Esophagus squamous epithelium (tissue), 5 donors: ENCODE measurements around the gene SLC7A14. TPM values are rescaled to one million over a fixed set of nuclear protein-coding genes. Genes with fewer than 3 reads are reported as not detected.

ENCODE experiments used
- DNase-seq: peaks from one replicate; lab custom pipeline; 2025; lab: John Stamatoyannopoulos, UW
- H3K27ac ChIP-seq, 4 donors: fragments of 200-600 bp; sonication (generic); one replicate each; pipeline ENCODE4 v1.5.1; 2016 to 2019; ENCODE audit warnings: mild to moderate bottlenecking in 1 of 4
- H3K27me3 ChIP-seq, 4 donors: fragments of 200-600 bp; sonication (generic); 1 replicate in 3 of 4; 2 replicates in 1 of 4; pipeline versions ENCODE4 v1.5.1 to v1.6.0; 2017 to 2021; ENCODE audit warnings: antibody characterized with exemption in 1 of 4
- H3K36me3 ChIP-seq, 3 donors: fragments of 200-600 bp; sonication (generic); one replicate each; pipeline ENCODE4 v1.5.1; 2016 to 2019
- H3K4me1 ChIP-seq, 3 donors: fragments of 200-600 bp; sonication (generic); one replicate each; pipeline ENCODE4 v1.5.1; 2017 to 2019
- H3K4me3 ChIP-seq, 4 donors: fragments of 200-600 bp; sonication (generic); 1 replicate in 3 of 4; 2 replicates in 1 of 4; pipeline ENCODE4 v1.5.1; 2016 to 2019; ENCODE audit warnings: mild to moderate bottlenecking in 2 of 4, moderate library complexity in 1 of 4
- H3K9me3 ChIP-seq, 3 donors: fragments of 200-600 bp; sonication (generic); one replicate each; pipeline ENCODE4 v1.5.1; 2016 to 2019
- POLR2A ChIP-seq, 4 donors: fragments of 450-650 bp; IDR thresholded peaks; one replicate each; pipeline ENCODE4 v1.6.1; 2017; ENCODE audit warnings: antibody characterized with exemption in 4 of 4, mild to moderate bottlenecking in 4 of 4, moderate library complexity in 3 of 4
- WGBS, 2 donors: methylation state at CpG; one replicate each; pipeline ENCODE4 v1.1.5; 2018; 5-methylcytosine and 5-hydroxymethylcytosine counted together
- intact Hi-C: fragments of 100-400 bp; cut with DNase I; formaldehyde crosslinking; loops from one replicate; pipeline ENCODE4 v1.15.0; 2022
- total RNA-seq, 4 donors: library from RNA; depleted of rRNA; stranded (reverse); fragments of >200 nt; gene quantifications; one replicate each; pipeline ENCODE4 v1.1.0, GENCODE V29; 2016
- TF ChIP-seq, protein P1 (sequence below), 6 experiments: fragments of 450-650 bp in 4 of 6; fragments of 200-600 bp in 2 of 6; sonication (generic) in 2 of 6; IDR thresholded peaks; one replicate each; pipeline ENCODE4 v1.5.1; 2016 to 2019; ENCODE audit warnings: antibody characterized with exemption in 6 of 6, mild to moderate bottlenecking in 4 of 6, moderate library complexity in 4 of 6
- donor health status: DM: yes; HTN: yes; CAD: no.

The SLC7A14 gene
- total RNA-seq, 4 donors from 2014 or later, result under 0.01 TPM; not detected in 3

DNA sequence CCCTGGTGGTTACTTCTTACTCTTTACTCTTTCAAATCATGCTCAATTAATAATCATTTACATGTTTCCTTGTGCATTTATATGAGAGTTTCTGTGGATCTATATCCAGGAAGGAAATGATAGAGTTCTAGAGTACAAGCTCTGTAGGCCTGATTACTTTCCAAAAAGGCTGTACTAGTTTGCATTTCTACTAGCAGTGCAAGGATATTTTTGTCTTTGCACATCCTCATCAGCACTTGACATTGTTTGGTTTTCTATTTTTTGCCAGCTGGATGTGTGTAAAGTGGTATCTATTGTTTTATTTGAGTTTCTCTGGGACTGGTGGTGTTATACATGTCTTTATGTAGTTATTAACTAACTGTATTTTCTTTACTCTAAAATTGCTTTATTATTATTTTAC lies 19.6 kb upstream of the SLC7A14 start:
- DNase-seq, result no peak
- TF ChIP-seq, protein P1, sequence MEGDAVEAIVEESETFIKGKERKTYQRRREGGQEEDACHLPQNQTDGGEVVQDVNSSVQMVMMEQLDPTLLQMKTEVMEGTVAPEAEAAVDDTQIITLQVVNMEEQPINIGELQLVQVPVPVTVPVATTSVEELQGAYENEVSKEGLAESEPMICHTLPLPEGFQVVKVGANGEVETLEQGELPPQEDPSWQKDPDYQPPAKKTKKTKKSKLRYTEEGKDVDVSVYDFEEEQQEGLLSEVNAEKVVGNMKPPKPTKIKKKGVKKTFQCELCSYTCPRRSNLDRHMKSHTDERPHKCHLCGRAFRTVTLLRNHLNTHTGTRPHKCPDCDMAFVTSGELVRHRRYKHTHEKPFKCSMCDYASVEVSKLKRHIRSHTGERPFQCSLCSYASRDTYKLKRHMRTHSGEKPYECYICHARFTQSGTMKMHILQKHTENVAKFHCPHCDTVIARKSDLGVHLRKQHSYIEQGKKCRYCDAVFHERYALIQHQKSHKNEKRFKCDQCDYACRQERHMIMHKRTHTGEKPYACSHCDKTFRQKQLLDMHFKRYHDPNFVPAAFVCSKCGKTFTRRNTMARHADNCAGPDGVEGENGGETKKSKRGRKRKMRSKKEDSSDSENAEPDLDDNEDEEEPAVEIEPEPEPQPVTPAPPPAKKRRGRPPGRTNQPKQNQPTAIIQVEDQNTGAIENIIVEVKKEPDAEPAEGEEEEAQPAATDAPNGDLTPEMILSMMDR (IDR thresholded peaks at IDR 0.05), result no peak
- no peak for TF ChIP-seq POLR2A (IDR thresholded peaks at IDR 0.05)
- Histone ChIP-seq H3K27ac (no peak overlapping the region), H3K27me3 (no peaks in the 10 kb centered on the region), H3K36me3 (no peaks in the 10 kb centered on the region), H3K4me1 (no peaks in the 10 kb centered on the region), H3K9me3 (no peaks in the 10 kb centered on the region), H3K4me3 (no peak overlapping the region)
- intact Hi-C loops, result no loop called here

DNA sequence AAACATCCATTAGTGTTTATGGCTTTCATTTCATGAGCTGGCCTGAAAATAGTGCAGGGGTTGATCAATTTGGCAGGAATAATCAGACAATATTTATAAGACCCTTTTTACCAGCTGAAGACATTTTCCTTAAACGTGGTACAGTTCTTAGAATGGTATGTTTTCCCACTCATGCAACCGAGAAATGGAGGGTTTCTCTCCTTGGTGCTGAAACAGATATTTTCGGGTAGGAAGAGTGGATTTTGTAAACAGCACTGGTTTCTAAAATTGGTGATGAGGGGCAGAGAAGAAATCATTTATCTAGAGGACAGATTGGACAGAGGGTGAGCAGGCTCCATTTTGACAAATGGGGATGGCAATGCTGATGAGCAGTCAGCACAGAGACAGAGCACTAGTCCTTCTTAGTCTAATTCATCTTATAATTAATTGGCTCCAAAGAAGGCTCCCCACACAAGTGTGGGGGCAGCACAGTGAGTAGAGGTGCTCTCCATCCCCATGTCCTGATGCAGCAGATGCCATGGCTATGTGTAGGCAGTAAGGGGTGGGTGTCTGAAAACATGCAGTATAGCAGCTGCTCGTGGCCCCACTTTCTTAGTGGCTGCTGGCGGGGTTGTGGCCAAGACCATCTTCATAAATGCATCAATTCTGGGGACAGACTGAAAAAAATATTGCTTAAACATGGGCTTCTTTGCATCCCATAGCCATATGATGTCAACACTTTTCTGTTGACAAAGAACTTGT lies 18.1 kb upstream of the SLC7A14 start:
- Histone ChIP-seq H3K9me3 (no peaks in the 10 kb centered on the region), H3K4me3 (no peak overlapping the region), H3K27ac (no peak overlapping the region), H3K36me3 (no peaks in the 10 kb centered on the region), H3K27me3 (no peaks in the 10 kb centered on the region), H3K4me1 (no peaks in the 10 kb centered on the region)
- TF ChIP-seq, protein P1 (IDR thresholded peaks at IDR 0.05), result no peak
- WGBS, 2 donors, result 36 to 43% methylated on average over 5 of the region's 5 CpGs
- intact Hi-C loops, result no loop called here
- DNase-seq, result no peak

DNA sequence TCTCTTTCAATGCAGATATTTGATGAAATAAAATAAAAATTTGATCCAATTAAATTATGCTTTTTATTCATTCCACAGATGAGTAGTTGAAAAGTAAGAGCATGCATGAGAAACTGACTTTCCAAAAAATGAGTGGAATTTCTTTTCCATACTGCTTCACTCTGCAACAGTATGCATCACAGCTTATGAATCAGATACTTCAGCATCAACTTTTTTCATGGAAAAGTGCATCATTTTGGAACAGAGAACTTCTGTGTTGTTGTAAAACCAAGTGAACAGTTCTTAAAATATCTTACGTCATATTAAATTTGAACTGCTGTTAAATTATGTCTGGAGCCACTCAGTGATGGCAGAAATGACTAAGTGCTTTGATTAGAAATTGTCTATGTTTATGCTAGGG lies 16.7 kb upstream of the SLC7A14 start:
- H3K36me3 ChIP-seq, result no peaks in the 10 kb centered on the region
- H3K4me1 ChIP-seq, result no peaks in the 10 kb centered on the region
- no peaks in the 10 kb centered on the region for H3K9me3 ChIP-seq
- no peaks in the 10 kb centered on the region for H3K27me3 ChIP-seq
- WGBS, 2 donors, result 95 to 100% methylated on average over 1 of the region's 1 CpG
- no peak overlapping the region for H3K27ac ChIP-seq
- H3K4me3 ChIP-seq, result no peak overlapping the region
- TF ChIP-seq, protein P1 (IDR thresholded peaks at IDR 0.05), result no peak
- TF ChIP-seq POLR2A (IDR thresholded peaks at IDR 0.05), result no peak
- intact Hi-C loops, result no loop called here
- DNase-seq, result no peak

DNA sequence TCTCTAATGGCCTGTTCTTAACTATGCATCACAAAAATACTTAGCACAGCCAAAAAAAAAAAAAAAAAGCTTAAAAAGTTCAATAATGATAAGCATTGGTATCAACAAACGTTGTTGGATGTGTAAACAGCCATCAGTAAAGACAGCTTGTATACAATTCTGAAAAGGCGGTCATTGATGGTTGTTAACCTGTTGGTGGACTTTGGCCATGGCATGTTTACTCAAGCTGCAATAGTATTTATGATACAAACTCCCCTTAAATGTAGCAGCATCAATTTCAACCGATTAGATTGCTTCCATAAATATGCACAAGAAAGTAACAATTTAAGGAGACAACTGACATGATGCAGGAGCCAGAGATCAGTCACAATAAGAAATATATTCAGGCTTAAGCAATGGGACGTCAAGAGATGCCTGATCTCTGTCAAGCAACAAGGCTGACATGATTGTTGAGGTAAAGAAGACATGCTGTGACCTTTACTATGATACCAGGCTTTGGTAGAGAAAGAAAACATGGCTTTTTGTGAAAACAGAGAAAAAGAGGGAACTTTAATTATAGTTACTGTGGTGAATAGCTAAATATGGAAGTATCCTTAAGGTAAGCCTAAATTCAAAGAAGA lies 14.2 kb upstream of the SLC7A14 start:
- Histone ChIP-seq H3K4me1 (no peaks in the 10 kb centered on the region), H3K9me3 (no peaks in the 10 kb centered on the region), H3K4me3 (no peak overlapping the region), H3K36me3 (no peaks in the 10 kb centered on the region), H3K27ac (no peak overlapping the region), H3K27me3 (no peaks in the 10 kb centered on the region)
- intact Hi-C loops, result no loop called here
- 36 to 39% methylated on average over 4 of the region's 4 CpGs for WGBS, 2 donors
- no peak for TF ChIP-seq POLR2A (IDR thresholded peaks at IDR 0.05)
- TF ChIP-seq, protein P1 (IDR thresholded peaks at IDR 0.05), result no peak
- no peak for DNase-seq

DNA sequence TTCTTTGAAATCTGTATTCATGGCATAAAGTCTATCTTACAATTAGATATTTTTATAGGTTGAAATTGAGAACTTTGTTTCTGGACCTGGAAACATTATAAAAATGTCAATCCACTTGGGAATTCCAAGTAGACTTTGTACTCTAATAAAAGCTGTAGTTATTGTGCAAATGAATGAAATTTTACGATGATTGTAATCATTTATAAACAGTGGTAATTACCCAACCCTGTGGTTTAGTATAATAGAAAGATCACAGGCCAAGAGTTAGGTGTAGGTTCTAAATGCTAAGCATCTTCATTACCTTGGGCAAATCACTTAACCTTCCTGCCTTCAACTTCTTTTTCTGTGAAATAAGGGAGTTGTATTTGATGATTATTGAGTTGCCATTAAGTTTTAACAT lies 13.2 kb upstream of the SLC7A14 start:
- H3K36me3 ChIP-seq, result no peaks in the 10 kb centered on the region
- H3K27ac ChIP-seq, result no peak overlapping the region
- H3K4me1 ChIP-seq, result no peaks in the 10 kb centered on the region
- H3K27me3 ChIP-seq, result no peaks in the 10 kb centered on the region
- no peak for DNase-seq
- intact Hi-C loops, result no loop called here
- no peak for TF ChIP-seq POLR2A (IDR thresholded peaks at IDR 0.05)
- TF ChIP-seq, protein P1 (IDR thresholded peaks at IDR 0.05), result no peak
- no peak overlapping the region for H3K4me3 ChIP-seq
- H3K9me3 ChIP-seq, result no peaks in the 10 kb centered on the region
- 55 to 56% methylated on average over 1 of the region's 1 CpG for WGBS, 2 donors
